K562 (cell line): ENCODE measurements around the gene C11orf98. TPM values are rescaled to one million over a fixed set of nuclear protein-coding genes. Genes with fewer than 3 reads are reported as not detected.

ENCODE experiments used
- C11orf30 ChIP-seq: fragments of 450-650 bp; IDR thresholded peaks from 2 replicates; pipeline ENCODE4 v1.6.1; 2016; ENCODE audit warnings: low read depth, mild to moderate bottlenecking
- CREB1 ChIP-seq, 2 experiments: sonication (generic) in 1 of 2; formaldehyde crosslinking in 1 of 2; IDR thresholded peaks; 2 replicates each; pipeline versions ENCODE4 v1.6.1 to v1.8.0; 2012 to 2022; ENCODE audit warnings: inconsistent platforms in 1 of 2, mild to moderate bottlenecking in 1 of 2, missing genetic modification reagents in 1 of 2, moderate library complexity in 1 of 2
- EP300 ChIP-seq: IDR thresholded peaks from 2 replicates; pipeline ENCODE4 v1.6.1; 2012; ENCODE audit warnings: low read length, improper control_type of control experiment
- GATAD2B ChIP-seq: fragments of 450-650 bp; IDR thresholded peaks from 2 replicates; pipeline ENCODE4 v1.6.1; 2017; ENCODE audit warnings: mild to moderate bottlenecking, borderline replicate concordance
- GTF2A2 ChIP-seq: IDR thresholded peaks from 2 replicates; pipeline ENCODE4 v1.6.1; 2016; ENCODE audit warnings: mild to moderate bottlenecking, missing genetic modification characterization, missing compliant biosample characterization
- MECOM ChIP-seq: fragments of 250-450 bp; sonication (Bioruptor Pico); IDR thresholded peaks from 2 replicates; pipeline ENCODE4 v1.8.0; 2022; ENCODE audit warnings: inconsistent platforms
- MYC ChIP-seq, 2 experiments: fragments of 250-450 bp in 1 of 2; sonication (Bioruptor Pico) in 1 of 2; IDR thresholded peaks; 2 replicates each; pipeline versions ENCODE4 v1.5.1 to v1.6.1; 2012 to 2021; ENCODE audit warnings: low read depth in 2 of 2, borderline replicate concordance in 1 of 2, improper control_type of control experiment in 1 of 2, low read length in 1 of 2, mild to moderate bottlenecking in 1 of 2, moderate library complexity in 1 of 2
- SIN3A ChIP-seq, 2 experiments: fragments of 150-350 bp in 1 of 2; IDR thresholded peaks; 2 replicates each; pipeline ENCODE4 v1.6.1; 2011 to 2016; ENCODE audit warnings: borderline replicate concordance in 2 of 2, low read depth in 2 of 2, low read length in 2 of 2, mild to moderate bottlenecking in 2 of 2, moderate library complexity in 2 of 2; ENCODE audit not compliant: control insufficient read depth in 1 of 2
- TCF15 ChIP-seq: fragments of 250-450 bp; sonication (Bioruptor Pico); IDR thresholded peaks from 2 replicates; pipeline ENCODE4 v1.8.0; 2022; ENCODE audit warnings: moderate library complexity, mild to moderate bottlenecking, inconsistent platforms
- THRB ChIP-seq: fragments of 450-650 bp; formaldehyde crosslinking; conservative IDR thresholded peaks from 2 replicates; pipeline ENCODE4 v1.4.0; 2022; ENCODE audit warnings: mild to moderate bottlenecking, missing genetic modification characterization
- ZBTB40 ChIP-seq, 2 experiments: fragments of 450-650 bp in 1 of 2; sonication (generic) in 1 of 2; formaldehyde crosslinking in 1 of 2; IDR thresholded peaks; 2 replicates each; pipeline versions ENCODE4 v1.7.1 to v1.9.0; 2016 to 2022; ENCODE audit warnings: inconsistent platforms in 1 of 2, mild to moderate bottlenecking in 1 of 2, missing genetic modification reagents in 1 of 2
- ZNF212 ChIP-seq: fragments of 450-650 bp; formaldehyde crosslinking; IDR thresholded peaks from 2 replicates; pipeline ENCODE4 v1.4.0; 2020; ENCODE audit warnings: mild to moderate bottlenecking
- polyA plus RNA-seq, 8 experiments: library from polyadenylated mRNA; depleted of rRNA in 4 of 8; stranded (reverse) in 5 of 8; unstranded in 3 of 8; fragments of >200 nt; fragmentation: Nextera tagmentation in 2 of 8; fragmentation: Illumina TruSeq in 1 of 8; extraction: Ambion mirVana in 2 of 8; extraction: Trizol in 1 of 8; gene quantifications; 2 replicates each; pipeline versions ENCODE4 v1.2.1 to v1.2.3, GENCODE V29; 2011 to 2014; ENCODE audit warnings: inconsistent platforms in 1 of 8, missing spikeins in 1 of 8
- total RNA-seq, 7 experiments: library from RNA; depleted of rRNA in 6 of 7; stranded (reverse); fragments of >200 nt in 6 of 7; fragmentation: Illumina TruSeq in 2 of 7; extraction: Trizol in 2 of 7; gene quantifications; 2 replicates each; pipeline versions ENCODE4 v1.2.1 to v1.2.3, GENCODE V29; 2011 to 2021; ENCODE audit warnings: low replicate concordance in 1 of 7

The C11orf98 gene
- total and polyA plus RNA-seq, 9 of the 15 experiments (the other 6 are each of a cell fraction or from before 2014, with no cell fraction given): 103 to 352 (median 218) TPM

GRCh38 chr11:62671608-62672389 is 6.8 kb upstream of the C11orf98 start, which contains the start of the genes LBHD1 and UQCC3 (continued):
- TF ChIP-seq C11orf30: peak; percentile 69
- no peak for TF ChIP-seq TCF15 (CRISPR knock-in tag)
- TF ChIP-seq THRB (CRISPR knock-in tag): no peak
- peak; percentile 76 for TF ChIP-seq ZBTB40 (IDR thresholded peaks at IDR 0.05)
- no peak for TF ChIP-seq ZBTB40 (CRISPR knock-in tag; IDR thresholded peaks at IDR 0.05)
- peak; percentile 78; the same call in 1 of the 2 replicates for TF ChIP-seq GTF2A2
- no peak for TF ChIP-seq MECOM (CRISPR knock-in tag)
- no peak for TF ChIP-seq ZNF212 (CRISPR knock-in tag)
- no peak; the same call in 1 of the 2 replicates for TF ChIP-seq CREB1 (IDR thresholded peaks at IDR 0.05)
- no peak; the same call in 1 of the 2 replicates for TF ChIP-seq CREB1 (CRISPR knock-in tag; IDR thresholded peaks at IDR 0.05)
- peak; percentile 53; the same call in 1 of the 2 replicates for TF ChIP-seq EP300
- peak; percentile 92 for TF ChIP-seq MYC (IDR thresholded peaks at IDR 0.05; ENCODE audit: low read depth, low read length)
- peak; percentile 74; the same call in 1 of the 2 replicates for TF ChIP-seq MYC (CRISPR knock-in tag; IDR thresholded peaks at IDR 0.05; ENCODE audit: borderline replicate concordance, low read depth)
- TF ChIP-seq GATAD2B: no peak
- TF ChIP-seq SIN3A (IDR thresholded peaks at IDR 0.05; ENCODE audit: borderline replicate concordance in 2 of 2, control insufficient read depth in 1 of 2, low read depth in 2 of 2, low read length in 2 of 2): peak; percentile 52 to 85; a peak in 2 of 4 replicates
